HG03097 (cell line): ENCODE results near the gene CYP2D6.

ENCODE experiments used
- ATAC-seq: cut with Tn5 transposase; IDR thresholded peaks from one replicate; pipeline ENCODE4 v1.9.1; 2021; ENCODE audit not compliant: unreplicated experiment, low FRiP score

CYP2D6 gene

DNA sequence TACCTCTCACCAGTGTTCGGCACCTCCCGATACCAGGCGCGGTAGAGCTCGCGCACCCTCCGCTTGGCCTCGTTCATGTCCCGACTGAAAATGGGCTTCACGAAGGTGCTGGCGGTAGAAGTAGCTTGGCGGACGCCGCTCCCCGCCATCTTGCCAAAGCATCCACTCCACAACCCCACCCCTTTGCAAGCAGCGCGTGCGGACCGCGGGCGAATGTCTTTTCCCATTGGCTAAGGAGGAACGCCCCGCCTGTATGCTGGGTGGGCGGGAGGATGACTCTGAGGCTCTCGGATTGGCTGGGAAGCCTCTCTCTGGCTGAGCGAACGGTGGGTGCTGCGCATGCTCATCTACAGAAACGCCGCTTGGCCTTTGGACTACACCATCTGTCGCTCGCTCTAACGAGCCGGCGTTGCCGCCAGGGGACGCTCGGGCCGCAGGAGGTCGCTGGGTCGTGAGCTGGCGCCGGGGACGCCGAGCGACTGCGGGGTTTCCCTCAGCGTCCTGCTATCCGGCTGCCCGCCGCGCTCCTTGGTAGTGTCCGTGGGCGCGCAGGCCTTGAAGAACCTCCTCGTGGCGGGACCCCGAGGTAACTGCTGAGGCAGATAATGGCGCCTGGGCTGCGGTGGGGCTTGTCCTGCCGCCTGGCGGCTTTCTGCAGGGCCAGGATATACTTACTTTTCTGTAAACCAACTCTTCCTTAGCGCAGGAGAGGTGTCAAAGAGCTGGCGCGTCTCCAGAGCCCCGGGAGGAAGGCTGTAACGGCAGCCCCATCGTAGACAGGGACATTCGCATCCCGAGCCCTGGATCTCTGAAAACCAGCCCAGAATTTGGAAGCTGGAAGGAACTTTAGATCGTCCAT is 39.8 kb downstream of the CYP2D6 start, which contains the start of gene NDUFA6:
NDUFA6 (minus strand) TSS at position 177 of the 859 bp plus-strand sequence; CDS start at position 149, 28 bp downstream.
- ATAC-seq, result peak; percentile 92

GRCh38 chr22:42086051-42086450 is 44.6 kb downstream of the CYP2D6 start:
- ATAC-seq, result no peak

DNA sequence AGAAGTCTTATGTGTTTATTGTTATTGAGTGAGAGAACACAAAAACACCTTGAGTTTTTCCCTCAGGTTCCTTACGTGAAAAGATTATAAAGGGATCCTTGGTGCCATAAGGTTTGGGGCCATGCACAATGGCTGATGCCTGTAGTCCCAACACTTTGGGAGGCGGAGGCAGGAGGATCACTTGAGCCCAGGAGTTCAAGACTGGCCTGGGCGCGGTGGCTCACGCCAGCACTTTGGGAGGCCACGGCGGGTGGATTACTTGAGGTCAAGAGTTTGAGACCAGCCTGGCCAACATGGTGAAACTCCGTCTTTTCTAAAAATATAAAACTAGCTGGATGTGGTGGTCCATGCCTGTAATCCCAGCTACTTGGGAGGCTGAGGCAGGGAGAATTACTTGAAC is 45.7 kb downstream of the CYP2D6 start:
- ATAC-seq, result no peak

- ATAC-seq, result no peak
Measured at GRCh38 chr22:42083119-42083518, 47.5 kb downstream of the CYP2D6 start.

GRCh38 chr22:42080287-42080686 is 50.3 kb downstream of the CYP2D6 start:
- no peak for ATAC-seq

DNA sequence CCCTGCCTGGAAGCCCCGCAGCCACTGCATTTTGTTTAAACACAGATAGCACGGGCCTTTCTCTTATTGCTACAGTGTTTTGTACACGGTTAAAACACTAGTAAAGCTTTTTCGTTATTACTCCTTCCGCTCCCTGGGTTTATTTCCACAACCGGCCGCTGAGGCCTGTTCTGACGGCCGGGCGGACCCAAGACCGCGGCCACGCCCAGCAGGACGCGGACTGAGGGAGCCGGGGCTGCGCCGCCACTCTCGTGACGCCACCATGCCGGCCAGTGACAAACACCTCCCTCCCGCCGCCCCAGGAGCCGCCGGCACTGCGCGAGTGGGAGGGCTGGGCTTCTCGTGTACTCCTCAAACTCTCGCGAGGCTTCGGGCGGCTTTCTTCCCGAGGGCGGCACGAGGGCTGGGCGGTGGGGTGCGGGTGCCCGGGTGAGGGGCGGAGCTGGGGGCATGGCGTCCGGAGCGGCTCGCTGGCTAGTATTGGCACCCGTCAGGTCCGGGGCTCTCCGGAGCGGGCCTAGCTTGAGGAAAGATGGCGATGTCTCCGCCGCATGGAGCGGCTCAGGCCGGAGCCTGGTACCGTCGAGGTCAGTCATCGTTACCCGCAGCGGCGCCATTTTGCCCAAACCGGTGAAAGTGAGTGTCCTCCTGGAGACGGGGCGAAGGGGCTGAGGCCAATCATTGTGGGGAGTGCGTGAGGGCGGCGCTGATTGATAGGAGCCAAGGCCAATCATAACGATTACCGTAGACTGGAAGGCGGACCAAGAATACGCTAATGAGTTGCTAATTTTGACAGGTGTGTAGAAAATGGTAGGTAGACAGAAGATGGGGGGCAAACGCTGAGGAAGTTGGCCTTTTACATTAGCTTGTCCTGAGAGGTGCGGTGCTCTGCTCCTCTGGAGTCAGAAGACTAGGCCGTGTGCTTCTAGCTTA is 51.0 kb downstream of the CYP2D6 start, which contains the start of gene SMDT1:
SMDT1 (plus strand) TSS at position 382 of the 933 bp plus-strand sequence; CDS start at position 451, 69 bp downstream.
- peak; percentile 83 for ATAC-seq

DNA sequence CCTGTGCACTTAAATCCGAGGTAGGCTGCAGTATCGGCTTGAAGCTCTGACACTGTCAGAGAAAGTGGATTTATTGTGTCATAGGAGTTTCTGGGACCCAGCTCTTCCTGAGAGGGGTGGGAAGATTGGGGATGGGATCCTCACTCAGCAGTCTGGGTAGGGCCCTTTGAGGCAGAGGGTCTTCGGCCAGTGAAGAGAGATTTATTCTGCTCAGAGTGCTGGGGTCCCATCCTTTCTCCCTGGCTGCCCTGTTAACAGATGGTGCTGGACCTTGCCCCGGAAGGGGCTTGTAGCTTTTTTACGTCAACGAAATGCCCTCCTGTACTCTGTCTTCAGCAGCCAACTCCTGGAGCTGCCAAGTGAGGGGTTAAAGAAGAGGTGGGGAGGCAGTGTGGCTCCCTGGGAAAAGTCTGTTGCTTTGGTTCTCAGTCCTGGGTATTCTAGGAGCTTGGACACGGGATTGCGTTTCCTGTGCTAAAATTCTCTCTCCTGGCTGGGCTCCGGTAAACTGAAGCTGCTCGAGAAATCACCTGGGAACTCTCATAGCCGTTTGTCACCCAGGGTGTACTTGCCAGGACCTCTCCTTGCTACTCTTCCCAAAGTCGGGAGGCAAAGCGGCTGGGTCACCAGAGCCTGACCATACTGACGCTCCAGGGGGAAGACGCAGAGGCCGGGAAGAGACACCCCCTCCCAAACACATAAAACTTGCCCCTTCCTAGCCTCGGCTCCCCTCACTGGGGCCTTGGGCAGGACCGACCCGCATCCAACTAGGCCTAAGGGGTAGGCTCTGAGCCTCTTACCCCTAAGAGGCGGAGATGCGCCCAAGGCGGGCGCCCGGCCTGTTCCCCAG is 51.9 kb downstream of the CYP2D6 start:
- ATAC-seq, result peak; percentile 1

DNA sequence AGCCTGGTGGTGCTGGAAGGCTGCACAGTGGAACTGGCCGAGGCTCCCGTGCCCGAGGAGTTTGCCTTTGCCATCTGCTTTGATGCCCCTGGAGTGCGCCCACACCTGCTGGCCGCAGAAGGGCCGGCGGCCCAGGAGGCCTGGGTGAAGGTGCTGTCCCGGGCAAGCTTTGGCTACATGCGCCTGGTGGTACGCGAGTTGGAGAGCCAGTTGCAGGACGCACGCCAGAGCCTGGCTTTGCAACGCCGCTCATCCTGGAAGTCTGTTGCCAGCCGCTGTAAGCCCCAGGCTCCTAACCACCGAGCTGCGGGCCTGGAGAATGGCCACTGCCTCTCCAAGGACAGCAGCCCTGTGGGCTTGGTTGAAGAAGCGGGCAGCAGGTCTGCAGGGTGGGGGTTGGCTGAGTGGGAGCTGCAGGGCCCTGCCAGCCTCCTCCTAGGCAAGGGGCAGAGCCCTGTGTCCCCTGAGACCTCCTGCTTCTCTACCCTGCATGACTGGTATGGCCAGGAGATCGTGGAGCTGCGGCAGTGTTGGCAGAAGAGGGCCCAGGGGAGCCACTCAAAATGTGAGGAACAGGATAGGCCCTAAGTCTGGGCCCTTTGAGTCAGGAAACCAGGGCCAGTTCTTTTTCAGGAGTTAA is 53.0 kb downstream of the CYP2D6 start:
- ATAC-seq, result no peak

- no peak for ATAC-seq
Measured at GRCh38 chr22:42076764-42077485, 53.7 kb downstream of the CYP2D6 start.
